HCT116 (cell line): Measurements from ENCODE around the gene GORASP1. TPM values are rescaled to one million over a fixed set of nuclear protein-coding genes. Genes with fewer than 3 reads are reported as not detected.

Experiments used
- ATAC-seq: fragments of 200-7000 bp; cut with Tn5 transposase; 2 replicates; pipeline ENCODE4 v1.9.1; 2020; ENCODE audit warnings: mild to moderate bottlenecking, moderate library complexity
- BruUV-seq: library from RNA; stranded (reverse); fragments of 400-500 nt; replicated peaks from 2 replicates; lab custom pipeline; 2021; lab: Mats Ljungman, UMichigan
- CTCF ChIA-PET: fragments of 300-600 bp; sonication (Branson Sonifier 250); formaldehyde crosslinking; loops from one replicate; lab custom pipeline; 2021; ENCODE audit warnings: antibody characterized with exemption; lab: Charles Lee
- POLR2A ChIA-PET: fragments of 300-600, 350-600 bp; sonication (Branson Sonifier 250); formaldehyde crosslinking; loops from one replicate; lab custom pipeline; 2021; ENCODE audit warnings: antibody characterized with exemption; lab: Charles Lee
- RAD21 ChIA-PET, 2 experiments: fragments of 300-600 bp; sonication (Branson Sonifier 250); formaldehyde crosslinking; loops; one replicate each; lab custom pipeline; 2023; ENCODE audit warnings: low total read pairs in 2 of 2; ENCODE audit not compliant: uncharacterized antibody in 2 of 2, unreplicated experiment in 2 of 2, low non-redundant PET in 1 of 2; lab: Charles Lee
- DNase-seq: peaks from one replicate; pipeline ENCODE4 v3.0.0-alpha.2; 2010; ENCODE audit warnings: low read depth, low spot score
- H2AFZ ChIP-seq: fragments of 200-600 bp; shearing (Covaris generic), sonication (generic); 2 replicates; pipeline ENCODE4 v1.6.1; 2017; ENCODE audit warnings: low read depth, mixed run types, mixed read lengths, antibody characterized with exemption, low read length; ENCODE audit not compliant: poor library complexity, severe bottlenecking
- H3K27ac ChIP-seq: 2 replicates; pipeline ENCODE4 v1.5.1; 2012; ENCODE audit warnings: low read depth, low read length
- H3K27me3 ChIP-seq: fragments of 200-600 bp; sonication (generic); 2 replicates; pipeline ENCODE4 v1.6.1; 2016; ENCODE audit warnings: mixed run types, low read length, mixed read lengths; ENCODE audit not compliant: insufficient read depth
- H3K36me3 ChIP-seq, 2 experiments: fragments of 200-500 bp in 1 of 2; fragments of 200-600 bp in 1 of 2; sonication (Bioruptor generic) in 1 of 2; sonication (generic) in 1 of 2; 2 replicates each; pipeline versions ENCODE4 v1.5.1 to v1.6.1; 2014 to 2016; ENCODE audit warnings: low read length in 2 of 2, inconsistent platforms in 1 of 2, mixed read lengths in 1 of 2, mixed run types in 1 of 2; ENCODE audit not compliant: insufficient read depth in 2 of 2, control insufficient read depth in 1 of 2
- H3K4me1 ChIP-seq, 2 experiments: fragments of 200-600 bp in 1 of 2; sonication (generic) in 1 of 2; 2 replicates each; pipeline versions ENCODE4 v1.5.1 to v1.6.1; 2012 to 2017; ENCODE audit warnings: low read length in 2 of 2, inconsistent platforms in 1 of 2, mild to moderate bottlenecking in 1 of 2, mixed read lengths in 1 of 2, mixed run types in 1 of 2, moderate library complexity in 1 of 2; ENCODE audit not compliant: insufficient read depth in 2 of 2, control insufficient read depth in 1 of 2
- H3K4me2 ChIP-seq: fragments of 200-600 bp; sonication (generic); 2 replicates; pipeline ENCODE4 v1.6.1; 2017; ENCODE audit warnings: mixed run types, low read length, mixed read lengths
- H3K4me3 ChIP-seq, 2 experiments: fragments of 200-600 bp in 1 of 2; sonication (generic) in 1 of 2; replicated peaks in 1 of 2; 2 replicates each; pipeline ENCODE4 v1.5.1; 2011 to 2016; ENCODE audit warnings: low read length in 2 of 2, control low read depth in 1 of 2, low read depth in 1 of 2, mild to moderate bottlenecking in 1 of 2, mixed read lengths in 1 of 2, mixed run types in 1 of 2
- H3K79me2 ChIP-seq: fragments of 200-600 bp; sonication (generic); 2 replicates; pipeline ENCODE4 v1.6.1; 2017; ENCODE audit warnings: mild to moderate bottlenecking, mixed run types, low read length, moderate library complexity, mixed read lengths; ENCODE audit not compliant: insufficient read depth
- H3K9ac ChIP-seq: fragments of 200-600 bp; sonication (generic); 2 replicates; pipeline ENCODE4 v1.6.1; 2016; ENCODE audit warnings: low read length, mixed read lengths
- H3K9me2 ChIP-seq: fragments of 200-600 bp; sonication (generic), shearing (Covaris generic); 2 replicates; pipeline ENCODE4 v1.6.1; 2017; ENCODE audit warnings: mixed run types, mild to moderate bottlenecking, moderate library complexity; ENCODE audit not compliant: insufficient read depth
- H3K9me3 ChIP-seq, 2 experiments: fragments of 200-500 bp in 1 of 2; fragments of 200-600 bp in 1 of 2; sonication (Bioruptor generic) in 1 of 2; sonication (generic) in 1 of 2; 2 replicates each; pipeline ENCODE4 v1.6.1; 2014 to 2017; ENCODE audit warnings: low read length in 2 of 2, mixed read lengths in 2 of 2, inconsistent platforms in 1 of 2, low read depth in 1 of 2, mild to moderate bottlenecking in 1 of 2, mixed run types in 1 of 2, moderate library complexity in 1 of 2; ENCODE audit not compliant: control insufficient read depth in 1 of 2, insufficient read depth in 1 of 2
- H4K20me1 ChIP-seq: fragments of 200-600 bp; sonication (generic), shearing (Covaris generic); 2 replicates; pipeline ENCODE4 v1.6.1; 2017; ENCODE audit warnings: mixed run types, mild to moderate bottlenecking, moderate library complexity; ENCODE audit not compliant: insufficient read depth
- ATF3 ChIP-seq: IDR thresholded peaks from 2 replicates; pipeline ENCODE4 v1.6.1; 2012
- CEBPB ChIP-seq: IDR thresholded peaks from 2 replicates; pipeline ENCODE4 v1.6.1; 2012; ENCODE audit warnings: low read depth
- EZH2phosphoT487 ChIP-seq: fragments of 200-600 bp; IDR thresholded peaks from 2 replicates; pipeline ENCODE4 v1.6.1; 2018; ENCODE audit warnings: antibody characterized with exemption, borderline replicate concordance
- FOSL1 ChIP-seq: IDR thresholded peaks from 2 replicates; pipeline ENCODE4 v1.6.1; 2012; ENCODE audit warnings: low read depth
- POLR2A ChIP-seq: IDR thresholded peaks from 2 replicates; pipeline ENCODE4 v1.7.0; 2011; ENCODE audit warnings: borderline replicate concordance; ENCODE audit not compliant: insufficient read depth, insufficient read length; ENCODE audit errors: extremely low read depth
- POLR2AphosphoS5 ChIP-seq: IDR thresholded peaks from 2 replicates; pipeline ENCODE4 v1.6.1; 2011; ENCODE audit warnings: mild to moderate bottlenecking, low read depth, low read length, moderate library complexity
- RAD21 ChIP-seq: IDR thresholded peaks from 2 replicates; pipeline ENCODE4 v1.6.1; 2012; ENCODE audit warnings: low read depth, mild to moderate bottlenecking
- SIN3A ChIP-seq: IDR thresholded peaks from 2 replicates; pipeline ENCODE4 v1.6.1; 2012; ENCODE audit warnings: low read depth
- SP1 ChIP-seq: IDR thresholded peaks from 2 replicates; pipeline ENCODE4 v1.6.1; 2012; ENCODE audit warnings: low read depth
- SRF ChIP-seq: IDR thresholded peaks from 2 replicates; pipeline ENCODE4 v1.6.1; 2012; ENCODE audit warnings: low read depth
- YY1 ChIP-seq: IDR thresholded peaks from 2 replicates; pipeline ENCODE4 v1.6.1; 2011; ENCODE audit warnings: low read length, low read depth, moderate library complexity, mild to moderate bottlenecking; ENCODE audit not compliant: insufficient replicate concordance; ENCODE audit errors: extremely low read depth
- intact Hi-C: fragments of 100-400 bp; cut with micrococcal nuclease; formaldehyde crosslinking; loops from 2 replicates; pipeline ENCODE4 v1.10.0; 2022
- total RNA-seq: library from RNA; stranded (reverse); gene quantifications from one replicate; pipeline ENCODE4 v1.2.1, GENCODE V29; 2021; ENCODE audit not compliant: unreplicated experiment
- TF ChIP-seq, protein P1 (sequence below): IDR thresholded peaks from 2 replicates; pipeline ENCODE4 v1.6.1; 2011; ENCODE audit warnings: mild to moderate bottlenecking, low read length, moderate library complexity; ENCODE audit not compliant: insufficient replicate concordance; ENCODE audit errors: extremely low read depth
- TF ChIP-seq, protein P2 (sequence below), 3 experiments: fragments of 200-600 bp in 1 of 3; sonication (generic) in 1 of 3; IDR thresholded peaks in 2 of 3; conservative IDR thresholded peaks in 1 of 3; 2 replicates each; pipeline ENCODE4 v1.5.1; 2012 to 2017; ENCODE audit warnings: low read depth in 2 of 3, low read length in 2 of 3, antibody characterized with exemption in 1 of 3, borderline replicate concordance in 1 of 3, control low read depth in 1 of 3, mild to moderate bottlenecking in 1 of 3, mixed read lengths in 1 of 3, mixed run types in 1 of 3, moderate library complexity in 1 of 3; ENCODE audit not compliant: insufficient read depth in 1 of 3

The GORASP1 gene
- total RNA-seq, 1 experiment from 2014 or later, result 38.8 TPM

GRCh38 chr3:39137435-39137936, 30.1 kb upstream of the GORASP1 start:
- H3K27me3 ChIP-seq, result no peaks in the 10 kb centered on the region
- no peak overlapping the region for H3K4me2 ChIP-seq
- intact Hi-C loops, result no loop called here
- H3K9ac ChIP-seq, result no peak overlapping the region
- no peaks in the 10 kb centered on the region for H3K9me3 ChIP-seq
- no peak overlapping the region for H2AFZ ChIP-seq
- RAD21 ChIA-PET, result no interaction called here
- no peaks in the 10 kb centered on the region for H3K9me2 ChIP-seq
- H3K36me3 ChIP-seq, result peaks cover 0 to 3% of the 10 kb centered on the region in 2 experiments; a peak in 1 of 4 replicates
- no peak for TF ChIP-seq SRF
- TF ChIP-seq RAD21, result no peak
- TF ChIP-seq SIN3A, result no peak
- TF ChIP-seq POLR2A, result no peak
- TF ChIP-seq, protein P1, sequence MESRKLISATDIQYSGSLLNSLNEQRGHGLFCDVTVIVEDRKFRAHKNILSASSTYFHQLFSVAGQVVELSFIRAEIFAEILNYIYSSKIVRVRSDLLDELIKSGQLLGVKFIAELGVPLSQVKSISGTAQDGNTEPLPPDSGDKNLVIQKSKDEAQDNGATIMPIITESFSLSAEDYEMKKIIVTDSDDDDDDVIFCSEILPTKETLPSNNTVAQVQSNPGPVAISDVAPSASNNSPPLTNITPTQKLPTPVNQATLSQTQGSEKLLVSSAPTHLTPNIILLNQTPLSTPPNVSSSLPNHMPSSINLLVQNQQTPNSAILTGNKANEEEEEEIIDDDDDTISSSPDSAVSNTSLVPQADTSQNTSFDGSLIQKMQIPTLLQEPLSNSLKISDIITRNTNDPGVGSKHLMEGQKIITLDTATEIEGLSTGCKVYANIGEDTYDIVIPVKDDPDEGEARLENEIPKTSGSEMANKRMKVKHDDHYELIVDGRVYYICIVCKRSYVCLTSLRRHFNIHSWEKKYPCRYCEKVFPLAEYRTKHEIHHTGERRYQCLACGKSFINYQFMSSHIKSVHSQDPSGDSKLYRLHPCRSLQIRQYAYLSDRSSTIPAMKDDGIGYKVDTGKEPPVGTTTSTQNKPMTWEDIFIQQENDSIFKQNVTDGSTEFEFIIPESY, result no peak
- no peak for TF ChIP-seq SP1
- TF ChIP-seq, protein P2, sequence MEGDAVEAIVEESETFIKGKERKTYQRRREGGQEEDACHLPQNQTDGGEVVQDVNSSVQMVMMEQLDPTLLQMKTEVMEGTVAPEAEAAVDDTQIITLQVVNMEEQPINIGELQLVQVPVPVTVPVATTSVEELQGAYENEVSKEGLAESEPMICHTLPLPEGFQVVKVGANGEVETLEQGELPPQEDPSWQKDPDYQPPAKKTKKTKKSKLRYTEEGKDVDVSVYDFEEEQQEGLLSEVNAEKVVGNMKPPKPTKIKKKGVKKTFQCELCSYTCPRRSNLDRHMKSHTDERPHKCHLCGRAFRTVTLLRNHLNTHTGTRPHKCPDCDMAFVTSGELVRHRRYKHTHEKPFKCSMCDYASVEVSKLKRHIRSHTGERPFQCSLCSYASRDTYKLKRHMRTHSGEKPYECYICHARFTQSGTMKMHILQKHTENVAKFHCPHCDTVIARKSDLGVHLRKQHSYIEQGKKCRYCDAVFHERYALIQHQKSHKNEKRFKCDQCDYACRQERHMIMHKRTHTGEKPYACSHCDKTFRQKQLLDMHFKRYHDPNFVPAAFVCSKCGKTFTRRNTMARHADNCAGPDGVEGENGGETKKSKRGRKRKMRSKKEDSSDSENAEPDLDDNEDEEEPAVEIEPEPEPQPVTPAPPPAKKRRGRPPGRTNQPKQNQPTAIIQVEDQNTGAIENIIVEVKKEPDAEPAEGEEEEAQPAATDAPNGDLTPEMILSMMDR (IDR thresholded peaks at IDR 0.05 in 2 of 3, conservative IDR thresholded peaks at IDR 0.05 in 1 of 3; ENCODE audit: borderline replicate concordance in 1 of 3, insufficient read depth in 1 of 3, low read depth in 2 of 3, low read length in 2 of 3), result no peak
- TF ChIP-seq POLR2AphosphoS5, result no peak
- TF ChIP-seq CEBPB, result no peak
- TF ChIP-seq FOSL1, result no peak
- no peak for TF ChIP-seq EZH2phosphoT487
- TF ChIP-seq YY1, result no peak
- no peak for TF ChIP-seq ATF3
- H3K4me3 ChIP-seq, result no peak overlapping the region
- POLR2A ChIA-PET, result no interaction called here
- ATAC-seq (no peak), DNase-seq (no peak)
- no peaks in the 10 kb centered on the region; the same call in 1 of the 2 replicates for H3K79me2 ChIP-seq
- no peaks in the 10 kb centered on the region for H4K20me1 ChIP-seq
- CTCF ChIA-PET, result no interaction called here
- H3K27ac ChIP-seq, result no peak overlapping the region
- no TSS peak for BruUV-seq
- peaks cover 26 to 33% of the 10 kb centered on the region in 2 experiments for H3K4me1 ChIP-seq
